Measurements from ENCODE around the gene ELOVL6. TPM values are rescaled to one million over a fixed set of nuclear protein-coding genes. Genes with fewer than 3 reads are reported as not detected.
"Not testable (repeated sequence)": the region's sequence is repeated elsewhere in the genome, so short reads cannot be mapped to it uniquely, and the experiment has no call there.

ELOVL6 gene
- total RNA-seq, 1 donor, result 25.0 TPM

DNA sequence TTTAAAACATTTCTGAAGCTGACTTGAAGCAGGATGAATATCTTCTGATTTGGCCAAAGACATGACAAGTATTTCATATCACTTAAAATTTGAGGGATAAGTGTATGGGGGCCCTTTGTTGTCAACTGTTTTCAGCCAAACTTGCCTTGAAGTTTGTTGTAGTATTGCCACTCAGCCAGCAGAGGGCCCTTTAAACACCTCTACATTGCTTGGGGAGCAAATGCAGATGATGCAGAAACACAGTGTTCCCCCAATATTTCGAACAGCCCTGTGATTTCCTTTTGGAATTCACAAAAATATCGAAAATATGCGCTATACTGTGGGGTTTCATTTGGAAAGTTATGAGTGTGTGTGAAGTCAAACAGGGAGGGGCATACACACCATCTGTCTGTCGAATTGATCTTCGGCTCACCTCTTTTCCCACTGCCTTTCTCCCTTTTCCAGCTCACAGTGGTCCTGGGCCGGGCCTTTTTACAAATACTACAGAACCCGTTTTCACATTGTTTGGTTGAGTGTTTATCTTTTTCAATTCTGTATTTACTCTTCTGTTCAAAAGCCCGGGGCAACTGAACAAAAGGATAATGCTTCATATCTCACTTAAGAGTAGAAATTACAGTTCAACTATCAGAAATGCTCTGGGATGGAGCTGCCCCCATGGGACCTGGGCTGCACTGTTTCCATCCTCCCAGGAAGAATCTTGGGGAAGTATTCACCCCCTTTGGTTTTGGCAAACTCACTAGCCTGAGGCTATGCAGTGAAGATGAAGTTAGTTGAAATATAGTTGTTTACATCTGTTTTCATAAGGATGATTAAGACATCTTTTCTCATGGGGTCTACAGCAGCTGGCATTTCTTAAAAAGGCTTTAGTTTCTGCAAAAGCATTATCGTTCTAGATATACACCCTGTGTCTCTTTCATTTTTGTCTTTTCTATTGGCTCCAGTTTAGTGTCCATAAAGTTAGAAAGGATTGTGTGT, 148.2 kb downstream of the ELOVL6 start:
- peak; percentile 61 for DNase-seq (ENCODE audit: low read depth)
- H3K4me3 ChIP-seq (ENCODE audit: low read depth, low read length), result no peak overlapping the region
- TF ChIP-seq, protein P1, sequence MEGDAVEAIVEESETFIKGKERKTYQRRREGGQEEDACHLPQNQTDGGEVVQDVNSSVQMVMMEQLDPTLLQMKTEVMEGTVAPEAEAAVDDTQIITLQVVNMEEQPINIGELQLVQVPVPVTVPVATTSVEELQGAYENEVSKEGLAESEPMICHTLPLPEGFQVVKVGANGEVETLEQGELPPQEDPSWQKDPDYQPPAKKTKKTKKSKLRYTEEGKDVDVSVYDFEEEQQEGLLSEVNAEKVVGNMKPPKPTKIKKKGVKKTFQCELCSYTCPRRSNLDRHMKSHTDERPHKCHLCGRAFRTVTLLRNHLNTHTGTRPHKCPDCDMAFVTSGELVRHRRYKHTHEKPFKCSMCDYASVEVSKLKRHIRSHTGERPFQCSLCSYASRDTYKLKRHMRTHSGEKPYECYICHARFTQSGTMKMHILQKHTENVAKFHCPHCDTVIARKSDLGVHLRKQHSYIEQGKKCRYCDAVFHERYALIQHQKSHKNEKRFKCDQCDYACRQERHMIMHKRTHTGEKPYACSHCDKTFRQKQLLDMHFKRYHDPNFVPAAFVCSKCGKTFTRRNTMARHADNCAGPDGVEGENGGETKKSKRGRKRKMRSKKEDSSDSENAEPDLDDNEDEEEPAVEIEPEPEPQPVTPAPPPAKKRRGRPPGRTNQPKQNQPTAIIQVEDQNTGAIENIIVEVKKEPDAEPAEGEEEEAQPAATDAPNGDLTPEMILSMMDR (IDR thresholded peaks at IDR 0.05; ENCODE audit: insufficient read depth, low read depth, low read length), result peak; percentile 85

DNA sequence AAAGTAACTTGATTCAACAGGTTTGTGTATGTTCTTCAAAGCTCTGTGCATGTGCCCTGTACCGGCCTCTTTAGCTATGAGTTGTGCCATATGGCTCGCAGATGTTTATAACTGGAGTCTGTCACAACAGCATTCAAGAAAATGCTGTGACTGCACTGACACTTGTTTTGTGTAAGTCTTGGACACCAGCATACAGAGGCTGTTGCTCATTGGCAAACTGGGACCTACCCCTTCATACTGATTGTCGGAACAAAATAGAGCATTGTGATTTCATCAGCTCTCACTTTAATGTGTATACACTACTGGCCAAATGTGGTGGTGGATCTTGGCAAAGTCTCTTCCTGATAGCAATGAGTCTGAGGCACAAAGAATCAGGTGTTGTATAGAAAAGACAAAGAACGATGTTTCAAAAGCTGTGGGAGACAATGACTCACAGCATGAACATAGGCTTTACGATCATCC, 151.8 kb downstream of the ELOVL6 start:
- TF ChIP-seq, protein P1 (IDR thresholded peaks at IDR 0.05; ENCODE audit: insufficient read depth, low read depth, low read length), result no peak
- H3K4me3 ChIP-seq (ENCODE audit: low read depth, low read length), result no peak overlapping the region
- peak; percentile 54 for DNase-seq (ENCODE audit: low read depth)

DNA sequence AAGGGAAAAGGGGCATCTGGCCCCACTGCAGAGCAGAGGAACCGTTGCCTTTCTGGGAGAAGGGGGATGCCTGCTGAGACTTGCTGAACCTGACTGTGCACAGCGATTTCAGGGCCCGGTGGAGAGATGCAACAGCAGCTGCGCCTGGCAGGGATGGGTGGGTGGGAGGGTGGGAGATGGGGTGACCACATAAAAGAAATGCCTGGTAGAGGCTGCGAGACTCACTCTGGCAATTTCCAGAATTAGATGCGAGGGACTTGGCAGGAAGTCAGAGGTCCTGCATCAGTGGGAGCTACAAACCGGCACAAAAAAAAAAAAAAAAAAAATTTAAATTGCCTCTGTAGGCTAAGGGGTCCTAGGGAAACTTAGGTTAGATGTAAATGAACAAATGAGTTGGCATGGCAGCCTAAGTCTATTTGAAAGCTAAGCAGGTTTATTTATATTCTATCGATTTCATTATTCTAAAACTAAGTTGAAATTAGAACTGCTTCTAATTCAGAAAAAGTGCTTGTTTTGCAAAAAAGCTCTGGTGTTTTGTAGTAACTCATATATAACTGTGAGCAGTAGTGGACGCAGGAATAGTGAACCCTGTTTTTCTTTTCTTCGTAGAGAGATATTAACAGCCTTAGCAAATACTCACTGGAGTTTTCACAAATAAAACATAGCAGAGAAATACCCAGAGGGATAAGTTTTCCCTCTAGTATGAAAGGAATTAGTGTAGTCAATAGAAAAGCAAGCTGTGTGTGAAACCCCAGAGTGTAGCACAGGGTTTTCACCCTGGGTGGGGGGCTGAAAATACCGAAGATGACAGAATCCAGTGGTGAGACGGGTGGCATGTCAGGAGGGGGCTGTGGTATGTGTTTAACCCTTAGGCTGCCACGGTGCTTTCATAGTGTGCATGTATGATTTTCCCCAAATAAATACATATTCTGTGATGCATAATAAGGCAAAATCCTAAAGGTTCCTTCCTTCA, 155.6 kb downstream of the ELOVL6 start:
- H3K4me3 ChIP-seq (ENCODE audit: low read depth, low read length), result no peak overlapping the region
- DNase-seq (ENCODE audit: low read depth), result no peak
- TF ChIP-seq, protein P1 (IDR thresholded peaks at IDR 0.05; ENCODE audit: insufficient read depth, low read depth, low read length), result no peak

DNA sequence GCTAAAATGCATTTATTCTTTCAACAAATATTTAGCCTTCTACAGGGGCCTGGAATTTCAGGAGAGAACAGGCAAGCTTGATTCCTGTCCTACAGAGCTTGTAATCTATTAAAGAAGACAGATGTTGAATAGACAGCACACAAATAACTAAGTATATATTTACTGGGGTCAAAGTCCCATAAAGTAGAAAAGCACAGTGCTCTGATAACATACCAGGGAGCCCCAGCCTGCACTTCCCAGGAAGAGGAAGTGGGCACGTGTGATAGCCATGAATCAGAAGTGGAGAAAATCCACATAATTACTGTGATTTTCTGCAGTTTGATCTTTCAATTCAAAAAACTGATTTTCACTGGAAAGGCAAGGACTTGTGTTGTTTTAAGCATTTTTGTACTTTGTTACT, 156.7 kb downstream of the ELOVL6 start:
- DNase-seq (ENCODE audit: low read depth), result no peak
- TF ChIP-seq, protein P1 (IDR thresholded peaks at IDR 0.05; ENCODE audit: insufficient read depth, low read depth, low read length), result no peak
- no peak overlapping the region for H3K4me3 ChIP-seq (ENCODE audit: low read depth, low read length)

DNA sequence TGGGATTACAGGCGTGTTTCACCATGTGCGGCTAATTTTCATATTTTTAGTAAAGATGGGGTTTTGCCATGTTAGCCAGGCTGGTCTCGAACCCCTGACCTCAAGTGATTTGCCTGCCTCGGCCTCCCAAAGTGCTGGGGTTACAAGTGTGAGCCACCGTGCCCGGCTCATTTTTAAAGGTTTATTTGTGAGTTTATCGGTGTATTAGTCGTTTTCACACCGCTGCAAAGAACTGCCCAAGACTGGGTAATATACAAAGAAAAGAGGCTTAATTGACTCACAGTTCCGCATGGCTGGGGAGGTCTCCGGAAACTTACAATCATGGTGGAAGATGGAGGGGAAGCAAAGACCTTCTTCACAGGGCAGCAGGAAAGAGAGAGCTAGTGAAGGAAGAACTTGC, 159.3 kb downstream of the ELOVL6 start:
- DNase-seq (ENCODE audit: low read depth); H3K4me3 ChIP-seq (ENCODE audit: low read depth, low read length): not testable (repeated sequence)

DNA sequence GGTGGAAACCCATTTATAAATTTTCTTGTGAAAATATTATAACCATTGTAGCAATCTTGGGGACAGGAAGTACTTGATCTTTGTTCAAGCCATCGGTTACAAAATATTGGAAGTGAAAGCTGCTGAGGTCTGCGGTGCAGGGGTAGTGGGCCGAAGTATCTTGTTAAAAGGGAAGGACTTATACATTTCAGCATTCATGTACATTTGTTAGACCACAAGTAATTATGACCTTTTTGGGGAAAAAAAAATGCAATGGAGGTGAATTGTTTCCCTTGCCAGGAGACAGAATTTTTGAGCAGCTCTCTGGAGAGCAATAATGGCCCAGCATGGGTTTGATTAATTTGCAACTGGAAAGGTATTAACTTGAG, 164.4 kb downstream of the ELOVL6 start:
- TF ChIP-seq, protein P1 (IDR thresholded peaks at IDR 0.05; ENCODE audit: insufficient read depth, low read depth, low read length), result no peak
- DNase-seq (ENCODE audit: low read depth), result no peak
- no peak overlapping the region for H3K4me3 ChIP-seq (ENCODE audit: low read depth, low read length)
